ENCODE data around the gene SNAI3. TPM values are rescaled to one million over a fixed set of nuclear protein-coding genes. Genes with fewer than 3 reads are reported as not detected.

SNAI3 gene
- total and polyA plus RNA-seq, 2 donors (not counting 1 experiment from before 2014, with no cell fraction given), result 6.5 to 8.8 TPM

- no peak for TF ChIP-seq CTCF (IDR thresholded peaks at IDR 0.05)
- TF ChIP-seq EZH2 (IDR thresholded peaks at IDR 0.05; ENCODE audit: borderline replicate concordance, insufficient read depth, low read depth, low read length, poor library complexity, severe bottlenecking), result no peak
- Mint-ChIP-seq H3K4me1 (peaks cover 43% of the 10 kb centered on the region), H3K4me3 (peak overlapping the region; percentile 87), H3K9me3 (ENCODE audit: insufficient read depth) (no peaks in the 10 kb centered on the region), H3K27ac (peak overlapping the region; percentile 97), H3K27me3 (no peaks in the 10 kb centered on the region)
- Histone ChIP-seq H3K9ac (ENCODE audit: low read length) (no peak overlapping the region), H3K4me2 (replicated peaks; ENCODE audit: low read depth, low read length, poor library complexity, severe bottlenecking) (peak overlapping the region; percentile 91), H3K79me2 (ENCODE audit: control insufficient read depth, insufficient read depth, low read length) (peaks cover 43% of the 10 kb centered on the region), H3K27ac (ENCODE audit: low read length in 2 of 2) (no peak overlapping the region), H2AFZ (ENCODE audit: insufficient read depth, low read depth, low read length, poor library complexity, severe bottlenecking) (no peak overlapping the region), H3K36me3 (replicated peaks in 1 of 2; ENCODE audit: control extremely low read depth in 1 of 2, control insufficient read depth in 1 of 2, extremely low read depth in 1 of 2, insufficient read depth in 2 of 2, low read length in 1 of 2) (peaks cover 0 to 39% of the 10 kb centered on the region in 2 experiments), H3K9me3 (ENCODE audit: control extremely low read depth in 1 of 3, control insufficient read depth in 2 of 3, insufficient read depth in 1 of 3, low read length in 2 of 3) (no peaks in the 10 kb centered on the region), H3K4me3 (ENCODE audit: control extremely low read depth in 1 of 5, extremely low read depth in 1 of 5, insufficient read depth in 1 of 5, low read depth in 2 of 5, low read length in 4 of 5) (no peak overlapping the region), H4K20me1 (ENCODE audit: control insufficient read depth, insufficient read depth, low read length, poor library complexity, severe bottlenecking) (peaks cover 60% of the 10 kb centered on the region), H3K4me1 (ENCODE audit: control insufficient read depth in 2 of 2, insufficient read depth in 2 of 2, low read length in 2 of 2) (peaks cover 32 to 49% of the 10 kb centered on the region in 2 donors), H3K27me3 (replicated peaks in 1 of 4; ENCODE audit: control extremely low read depth in 1 of 4, control insufficient read depth in 3 of 4, insufficient read depth in 4 of 4, low read length in 3 of 4) (no peaks in the 10 kb centered on the region)
- no peak for DNase-seq
- POLR2A ChIA-PET, result interaction anchor here (0.6 to 2.2 kb wide), 6 partner anchors 20 to 901 kb away, joined by 3 to 14 read pairs (median 4); no protein-coding TSS in a partner anchor
- intact Hi-C loops (cut with micrococcal nuclease), result loop anchor here (1.0 to 10.0 kb wide), 3 partner anchors 26 to 884 kb away; partner anchors contain the start of genes CTU2, CYBA, RNF166 and RPL13
- CTCF ChIA-PET, result interaction anchor here (0.8 to 3.4 kb wide), 10 partner anchors 10 to 83 kb away, joined by 3 to 14 read pairs (median 4); no protein-coding TSS in a partner anchor
- ATAC-seq (ENCODE audit: low read depth), result no peak
- WGBS (ENCODE audit: insufficient coverage), result 80% methylated on average over 3 of the region's 5 CpGs
These were observed 5.7 kb downstream of the SNAI3 start for GRCh38 chr16:88680554-88681083.

- H3K9ac ChIP-seq (ENCODE audit: low read length), result no peak overlapping the region
- H3K4me3 ChIP-seq (ENCODE audit: control extremely low read depth in 1 of 5, extremely low read depth in 1 of 5, insufficient read depth in 1 of 5, low read depth in 2 of 5, low read length in 4 of 5), result no peak overlapping the region
- peaks cover 46% of the 10 kb centered on the region for H4K20me1 ChIP-seq (ENCODE audit: control insufficient read depth, insufficient read depth, low read length, poor library complexity, severe bottlenecking)
- ChIA-PET POLR2A (no interaction called here), CTCF (interaction anchor here (2.1 kb wide), 1 partner anchor 22 kb away, joined by 4 read pairs; no protein-coding TSS in a partner anchor)
- H3K27me3 Mint-ChIP-seq, result no peaks in the 10 kb centered on the region
- intact Hi-C loops (cut with micrococcal nuclease), result no loop called here
- ATAC-seq (ENCODE audit: low read depth) (no peak), DNase-seq (no peak)
- peaks cover 34% of the 10 kb centered on the region for H3K79me2 ChIP-seq (ENCODE audit: control insufficient read depth, insufficient read depth, low read length)
- peaks cover 0 to 39% of the 10 kb centered on the region in 2 experiments for H3K36me3 ChIP-seq (replicated peaks in 1 of 2; ENCODE audit: control extremely low read depth in 1 of 2, control insufficient read depth in 1 of 2, extremely low read depth in 1 of 2, insufficient read depth in 2 of 2, low read length in 1 of 2)
- H3K9me3 Mint-ChIP-seq (ENCODE audit: insufficient read depth), result no peaks in the 10 kb centered on the region
- H3K4me2 ChIP-seq (replicated peaks; ENCODE audit: low read depth, low read length, poor library complexity, severe bottlenecking), result no peak overlapping the region
- TF ChIP-seq CTCF (IDR thresholded peaks at IDR 0.05), result no peak
- TF ChIP-seq EZH2 (IDR thresholded peaks at IDR 0.05; ENCODE audit: borderline replicate concordance, insufficient read depth, low read depth, low read length, poor library complexity, severe bottlenecking), result no peak
- no peak overlapping the region for H2AFZ ChIP-seq (ENCODE audit: insufficient read depth, low read depth, low read length, poor library complexity, severe bottlenecking)
- no peaks in the 10 kb centered on the region for H3K27me3 ChIP-seq (replicated peaks in 1 of 4; ENCODE audit: control extremely low read depth in 1 of 4, control insufficient read depth in 3 of 4, insufficient read depth in 4 of 4, low read length in 3 of 4)
- no peak overlapping the region for H3K27ac ChIP-seq (ENCODE audit: low read length in 2 of 2)
- 98% methylated on average over 27 of the region's 32 CpGs for WGBS (ENCODE audit: insufficient coverage)
- H3K4me3 Mint-ChIP-seq, result no peak overlapping the region
- peaks cover 24% of the 10 kb centered on the region for H3K4me1 Mint-ChIP-seq
- peaks cover 20 to 28% of the 10 kb centered on the region in 2 donors for H3K4me1 ChIP-seq (ENCODE audit: control insufficient read depth in 2 of 2, insufficient read depth in 2 of 2, low read length in 2 of 2)
- no peak overlapping the region for H3K27ac Mint-ChIP-seq
- no peaks in the 10 kb centered on the region for H3K9me3 ChIP-seq (ENCODE audit: control extremely low read depth in 1 of 3, control insufficient read depth in 2 of 3, insufficient read depth in 1 of 3, low read length in 2 of 3)
These were observed 7.9 kb downstream of the SNAI3 start for GRCh38 chr16:88678224-88678979.

Measured in B cell (primary cell).